HFF-Myc (cell line): ENCODE data around the gene CACNA1C.

Source experiments
- DNase-seq: peaks from one replicate; pipeline ENCODE4 v3.0.0-alpha.2; 2011; ENCODE audit warnings: low read depth; ENCODE audit errors: extremely low read depth
- H3K4me3 ChIP-seq: replicated peaks from 2 replicates; pipeline ENCODE4 v1.5.1; 2011; ENCODE audit warnings: low read depth, mild to moderate bottlenecking, control low read depth, low read length
- TF ChIP-seq, protein P1 (sequence below): IDR thresholded peaks from 2 replicates; pipeline ENCODE4 v1.5.1; 2012; ENCODE audit warnings: mild to moderate bottlenecking, low read depth, low read length, control low read depth; ENCODE audit errors: missing control alignments

CACNA1C gene

GRCh38 chr12:2647186-2647585 is 594.4 kb downstream of the CACNA1C start:
- no peak for DNase-seq
- no peak overlapping the region for H3K4me3 ChIP-seq
- TF ChIP-seq, protein P1, sequence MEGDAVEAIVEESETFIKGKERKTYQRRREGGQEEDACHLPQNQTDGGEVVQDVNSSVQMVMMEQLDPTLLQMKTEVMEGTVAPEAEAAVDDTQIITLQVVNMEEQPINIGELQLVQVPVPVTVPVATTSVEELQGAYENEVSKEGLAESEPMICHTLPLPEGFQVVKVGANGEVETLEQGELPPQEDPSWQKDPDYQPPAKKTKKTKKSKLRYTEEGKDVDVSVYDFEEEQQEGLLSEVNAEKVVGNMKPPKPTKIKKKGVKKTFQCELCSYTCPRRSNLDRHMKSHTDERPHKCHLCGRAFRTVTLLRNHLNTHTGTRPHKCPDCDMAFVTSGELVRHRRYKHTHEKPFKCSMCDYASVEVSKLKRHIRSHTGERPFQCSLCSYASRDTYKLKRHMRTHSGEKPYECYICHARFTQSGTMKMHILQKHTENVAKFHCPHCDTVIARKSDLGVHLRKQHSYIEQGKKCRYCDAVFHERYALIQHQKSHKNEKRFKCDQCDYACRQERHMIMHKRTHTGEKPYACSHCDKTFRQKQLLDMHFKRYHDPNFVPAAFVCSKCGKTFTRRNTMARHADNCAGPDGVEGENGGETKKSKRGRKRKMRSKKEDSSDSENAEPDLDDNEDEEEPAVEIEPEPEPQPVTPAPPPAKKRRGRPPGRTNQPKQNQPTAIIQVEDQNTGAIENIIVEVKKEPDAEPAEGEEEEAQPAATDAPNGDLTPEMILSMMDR = no peak

- no peak for DNase-seq
- TF ChIP-seq, protein P1 = no peak
- no peak overlapping the region for H3K4me3 ChIP-seq
Observed at GRCh38 chr12:2648406-2648805, 595.6 kb downstream of the CACNA1C start.

DNA sequence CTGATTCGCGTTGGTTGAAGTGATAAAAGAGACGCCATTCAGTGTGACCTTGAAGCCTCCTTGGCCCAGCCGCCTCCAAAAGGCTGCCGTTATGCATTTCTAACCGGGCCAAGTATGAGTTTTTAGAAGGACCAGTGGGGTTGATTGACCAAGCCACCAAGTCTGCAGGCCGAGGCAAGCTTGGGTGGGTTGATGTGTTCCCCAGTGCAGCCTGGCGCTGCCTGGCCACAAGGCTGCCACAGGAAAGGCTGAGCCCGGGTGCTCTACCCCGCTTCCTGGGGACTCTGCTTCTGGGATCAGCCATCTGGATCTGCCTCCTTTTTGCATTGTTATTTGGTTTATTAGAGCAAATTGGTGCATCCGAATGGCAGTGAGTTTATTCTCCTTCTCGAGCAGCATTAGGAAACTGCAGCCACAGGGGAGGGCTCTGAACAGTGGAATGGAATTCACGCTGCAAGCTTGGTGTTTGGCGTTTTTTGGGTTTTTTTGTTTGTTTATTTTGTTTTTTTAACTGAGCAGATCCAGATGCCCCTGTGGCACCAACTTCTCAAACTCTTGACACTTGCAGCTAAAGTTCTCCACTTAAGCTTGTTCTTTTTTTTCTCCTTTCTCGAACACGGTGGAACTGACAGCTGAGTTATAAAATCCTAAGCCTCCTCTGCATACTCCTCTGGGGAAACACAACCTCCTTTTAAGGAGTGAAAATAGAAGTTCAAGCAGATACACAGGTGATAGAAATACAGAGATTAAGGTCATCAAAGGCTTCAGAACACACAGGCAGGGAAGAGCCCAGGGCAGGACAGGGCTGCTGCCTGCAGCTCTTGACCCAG is 596.6 kb downstream of the CACNA1C start:
- TF ChIP-seq, protein P1 = no peak
- no peak for DNase-seq
- H3K4me3 ChIP-seq = no peak overlapping the region

DNA sequence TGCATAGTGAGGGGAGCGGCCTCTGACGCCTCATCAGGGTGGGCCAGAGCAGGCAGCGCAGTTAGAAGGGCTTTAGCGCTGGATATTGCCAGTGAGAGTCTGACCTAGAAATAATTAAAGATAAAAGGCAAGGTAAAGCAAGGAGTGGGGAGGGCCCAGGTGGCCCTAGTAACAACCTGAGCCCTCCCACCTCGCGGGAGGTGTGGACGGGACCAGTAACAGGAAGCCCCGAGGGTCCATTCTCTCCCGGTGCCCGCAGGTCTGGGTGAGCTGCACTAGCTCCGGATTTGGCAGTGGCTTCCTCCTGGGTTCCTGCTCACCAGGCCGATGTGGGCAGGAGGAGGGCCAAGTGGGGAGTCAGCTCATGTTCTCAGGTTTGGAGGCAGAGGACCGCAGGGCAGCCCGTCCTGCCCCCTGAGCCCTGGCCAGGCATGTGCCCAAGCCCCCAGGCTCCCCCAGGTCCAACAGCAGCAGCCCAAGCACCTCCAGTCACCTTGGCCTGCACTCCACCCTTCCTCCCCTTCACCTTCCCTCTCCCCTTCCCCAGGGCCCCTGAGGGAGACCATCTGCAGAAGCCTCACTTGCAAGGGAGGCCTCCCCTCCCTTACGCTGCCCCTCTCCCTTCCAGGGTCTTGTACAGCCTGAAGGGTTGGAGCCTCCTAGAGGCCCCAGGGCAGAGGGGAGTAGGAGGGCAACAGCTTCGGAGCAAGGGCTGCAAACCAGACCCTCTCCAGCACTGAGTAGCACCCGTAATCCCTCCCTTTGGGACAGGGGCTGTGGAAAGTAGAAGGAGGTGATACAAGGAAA is 597.7 kb downstream of the CACNA1C start:
- no peak for DNase-seq
- TF ChIP-seq, protein P1 = no peak
- no peak overlapping the region for H3K4me3 ChIP-seq

DNA sequence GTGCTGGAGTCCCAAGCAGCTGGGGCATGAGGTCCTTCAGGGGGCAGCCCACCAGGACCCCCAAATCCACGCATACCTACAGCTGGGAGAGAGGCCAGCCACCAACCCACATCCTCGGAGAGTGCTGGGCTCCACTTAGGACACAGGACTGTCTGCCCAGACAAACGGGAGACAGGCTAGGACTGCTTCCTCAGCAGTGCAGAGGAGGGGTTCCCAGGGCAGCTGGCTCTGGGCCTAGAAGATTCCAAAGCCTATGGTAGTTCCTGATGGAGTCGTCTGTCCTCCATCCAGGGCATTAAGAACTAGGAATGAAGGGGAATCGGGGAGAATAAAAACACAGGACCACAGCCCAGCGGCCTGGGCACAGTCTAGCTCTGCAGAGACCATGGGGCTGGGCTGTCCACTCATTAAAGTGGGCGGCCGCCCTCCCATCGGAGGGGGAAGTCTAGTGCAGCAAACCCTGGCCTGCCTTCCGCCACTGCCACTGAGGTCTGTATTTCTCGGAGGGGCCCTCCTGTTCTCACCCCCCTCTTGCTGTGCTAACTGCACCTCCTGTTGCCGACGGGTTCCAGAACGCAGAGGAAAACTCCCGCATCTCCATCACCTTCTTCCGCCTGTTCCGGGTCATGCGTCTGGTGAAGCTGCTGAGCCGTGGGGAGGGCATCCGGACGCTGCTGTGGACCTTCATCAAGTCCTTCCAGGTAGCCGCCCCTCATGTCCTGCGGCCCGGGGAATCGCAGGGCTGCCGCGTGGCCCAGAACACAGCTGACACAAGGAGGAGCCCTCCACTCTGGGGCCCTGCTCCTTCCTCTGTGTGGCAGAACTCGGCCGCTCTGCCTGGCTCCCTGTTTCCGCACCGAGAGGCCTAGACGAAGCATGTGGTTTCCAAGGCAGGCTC is 598.5 kb downstream of the CACNA1C start:
- no peak for DNase-seq
- no peak overlapping the region for H3K4me3 ChIP-seq
- TF ChIP-seq, protein P1 = no peak

GRCh38 chr12:2652011-2652400 is 599.2 kb downstream of the CACNA1C start:
- TF ChIP-seq, protein P1 = no peak
- DNase-seq = no peak
- H3K4me3 ChIP-seq = no peak overlapping the region
